Panc1 (cell line): ENCODE data around the gene CCDC12. TPM values are rescaled to one million over a fixed set of nuclear protein-coding genes. Genes with fewer than 3 reads are reported as not detected.

ENCODE experiments used
- ATAC-seq: fragments of 200-7000 bp; cut with Tn5 transposase; 2 replicates; pipeline ENCODE4 v1.9.1; 2020; ENCODE audit warnings: mild to moderate bottlenecking, moderate library complexity
- BruUV-seq: library from RNA; stranded (reverse); fragments of 400-500 nt; replicated peaks from 2 replicates; lab custom pipeline; 2021; lab: Mats Ljungman, UMichigan
- CTCF ChIA-PET: fragments of 300-600 bp; sonication (Branson Sonifier 250); formaldehyde crosslinking; loops from one replicate; lab custom pipeline; 2022; ENCODE audit warnings: antibody characterized with exemption; lab: Charles Lee
- POLR2A ChIA-PET: fragments of 300-600 bp; sonication (Branson Sonifier 250); formaldehyde crosslinking; loops from one replicate; lab custom pipeline; 2022; ENCODE audit warnings: antibody characterized with exemption; lab: Charles Lee
- DNase-seq: peaks from one replicate; pipeline ENCODE4 v3.0.0-alpha.2; 2010; ENCODE audit warnings: low read depth, low spot score
- H3K27ac ChIP-seq: 2 replicates; pipeline ENCODE4 v1.5.1; 2011; ENCODE audit warnings: mild to moderate bottlenecking, low read length, inconsistent platforms
- H3K27me3 ChIP-seq: fragments of 200-500 bp; sonication (Bioruptor generic); 2 replicates; pipeline ENCODE4 v1.6.0; 2014; ENCODE audit warnings: low read length, inconsistent platforms; ENCODE audit not compliant: control insufficient read depth, insufficient read depth
- H3K36me3 ChIP-seq: fragments of 200-500 bp; sonication (Bioruptor generic); 2 replicates; pipeline ENCODE4 v1.5.1; 2014; ENCODE audit warnings: inconsistent platforms, mild to moderate bottlenecking, low read length, moderate library complexity; ENCODE audit not compliant: control insufficient read depth, insufficient read depth
- H3K4me1 ChIP-seq: 2 replicates; pipeline ENCODE4 v1.5.1; 2011; ENCODE audit warnings: inconsistent platforms, mild to moderate bottlenecking, low read length, moderate library complexity; ENCODE audit not compliant: control insufficient read depth, insufficient read depth
- H3K4me3 ChIP-seq, 2 experiments: 2 replicates each; pipeline ENCODE4 v1.5.1; 2011 to 2012; ENCODE audit warnings: low read depth in 2 of 2, low read length in 2 of 2, mild to moderate bottlenecking in 2 of 2, inconsistent platforms in 1 of 2, moderate library complexity in 1 of 2
- H3K9me3 ChIP-seq: fragments of 200-500 bp; sonication (Bioruptor generic); 2 replicates; pipeline ENCODE4 v1.5.1; 2014; ENCODE audit warnings: low read depth, mild to moderate bottlenecking, inconsistent platforms, low read length, moderate library complexity; ENCODE audit not compliant: control insufficient read depth, insufficient read depth
- POLR2AphosphoS5 ChIP-seq: IDR thresholded peaks from 2 replicates; pipeline ENCODE4 v1.6.1; 2012; ENCODE audit warnings: mild to moderate bottlenecking, low read depth, low read length, moderate library complexity
- SIN3A ChIP-seq: IDR thresholded peaks from 2 replicates; pipeline ENCODE4 v1.6.1; 2012; ENCODE audit warnings: low read depth, mild to moderate bottlenecking, low read length, moderate library complexity, borderline replicate concordance; ENCODE audit not compliant: insufficient read depth
- TCF7L2 ChIP-seq: IDR thresholded peaks from 2 replicates; pipeline ENCODE4 v1.6.1; 2011; ENCODE audit warnings: mild to moderate bottlenecking, low read depth, low read length, inconsistent platforms
- in situ Hi-C: cut with HindIII; loops from 2 replicates; pipeline ENCODE4 v1.10.0; 2016; ENCODE audit warnings: low sequenced_read_pairs, low pct_unique_long_range_greater_than_20kb
- intact Hi-C: fragments of 100-400 bp; cut with micrococcal nuclease; formaldehyde crosslinking; loops from one replicate; pipeline ENCODE4 v1.10.0; 2022; ENCODE audit not compliant: unreplicated experiment
- total RNA-seq: library from RNA; stranded (reverse); gene quantifications from one replicate; pipeline ENCODE4 v1.2.1, GENCODE V29; 2021; ENCODE audit not compliant: unreplicated experiment
- TF ChIP-seq, protein P1 (sequence below): fragments of 450-650 bp; IDR thresholded peaks from 2 replicates; pipeline ENCODE4 v1.5.1; 2017; ENCODE audit warnings: mild to moderate bottlenecking
- TF ChIP-seq, protein P2 (sequence below), 2 experiments: IDR thresholded peaks; 2 replicates each; pipeline ENCODE4 v1.6.1; 2011 to 2012; ENCODE audit warnings: low read depth in 2 of 2, control low read depth in 1 of 2, low read length in 1 of 2, mild to moderate bottlenecking in 1 of 2, moderate library complexity in 1 of 2; ENCODE audit not compliant: insufficient read depth in 1 of 2

The CCDC12 gene
- total RNA-seq, 1 experiment from 2014 or later = 35.5 TPM

DNA sequence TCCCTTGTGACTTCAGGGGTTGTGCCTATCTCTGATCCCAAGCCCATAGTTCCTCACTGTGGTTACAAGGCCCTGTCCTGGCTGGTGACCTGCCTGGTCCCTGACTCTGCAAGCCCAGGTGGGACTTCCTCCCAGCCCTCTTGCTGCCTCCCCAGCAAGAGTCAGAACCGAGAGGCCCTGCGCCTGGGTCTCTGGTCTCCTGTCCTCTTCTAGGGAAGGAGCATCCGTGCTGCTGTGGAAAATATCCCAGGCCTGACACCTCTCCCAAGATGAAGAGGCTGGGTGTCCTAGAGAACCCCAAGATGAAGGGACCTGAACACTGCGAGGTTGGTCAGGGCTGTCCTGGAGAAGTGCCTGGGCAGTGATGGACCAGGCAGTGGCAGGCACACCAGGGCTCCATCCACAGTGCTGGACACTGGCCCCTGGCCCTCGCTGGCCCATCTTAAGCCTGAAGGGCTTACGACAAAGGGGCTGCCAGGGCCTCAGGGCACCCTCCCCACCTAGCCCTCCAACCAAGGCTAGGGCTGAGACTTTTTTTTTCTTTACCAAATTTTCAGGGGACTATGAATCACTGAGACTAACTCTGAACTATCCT, 66.3 kb downstream of the CCDC12 start:
- no TSS peak for BruUV-seq
- intact Hi-C loops = no loop called here
- H3K9me3 ChIP-seq = no peaks in the 10 kb centered on the region

DNA sequence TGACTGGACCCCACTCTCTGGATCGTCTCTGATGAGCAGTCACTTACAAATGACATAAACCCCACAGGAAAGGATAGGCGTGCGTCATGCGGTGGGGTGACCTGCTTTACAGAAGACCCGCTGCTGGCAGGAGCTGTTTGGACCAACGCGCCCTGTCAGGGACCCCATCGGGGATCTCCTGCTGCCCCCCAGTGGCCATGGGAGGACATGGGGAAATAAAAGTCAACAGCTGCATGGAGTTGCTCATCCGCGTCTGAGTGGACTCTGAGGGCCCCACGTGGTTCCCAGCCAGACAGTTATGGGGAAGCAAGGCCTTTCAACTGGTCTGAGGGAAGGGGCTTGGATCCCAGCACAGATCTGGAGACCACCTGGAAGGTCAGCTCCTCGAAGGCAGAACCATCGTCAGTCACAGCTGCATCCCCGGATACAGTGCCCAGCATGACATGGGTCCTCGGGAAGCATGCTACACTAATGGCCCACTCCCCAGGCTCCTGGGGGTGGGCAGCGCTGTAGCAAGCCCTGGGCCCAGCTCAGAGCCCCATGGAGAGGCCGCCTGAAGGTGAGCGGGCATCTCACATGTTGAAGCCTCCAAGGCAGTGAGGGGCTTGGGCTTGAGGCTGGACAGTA, 66.9 kb downstream of the CCDC12 start:
- no TSS peak for BruUV-seq
- in situ Hi-C loops (no loop called here), intact Hi-C loops (loop anchor here (2.0 to 5.0 kb wide), 2 partner anchors 42 to 205 kb away; no protein-coding TSS in a partner anchor)
- ChIA-PET CTCF (interaction anchor here (0.7 to 1.3 kb wide), 9 partner anchors 14 to 207 kb away, joined by 3 to 8 read pairs (median 3); partner anchors contain the start of gene NBEAL2), POLR2A (no interaction called here)
- TF ChIP-seq, protein P1, sequence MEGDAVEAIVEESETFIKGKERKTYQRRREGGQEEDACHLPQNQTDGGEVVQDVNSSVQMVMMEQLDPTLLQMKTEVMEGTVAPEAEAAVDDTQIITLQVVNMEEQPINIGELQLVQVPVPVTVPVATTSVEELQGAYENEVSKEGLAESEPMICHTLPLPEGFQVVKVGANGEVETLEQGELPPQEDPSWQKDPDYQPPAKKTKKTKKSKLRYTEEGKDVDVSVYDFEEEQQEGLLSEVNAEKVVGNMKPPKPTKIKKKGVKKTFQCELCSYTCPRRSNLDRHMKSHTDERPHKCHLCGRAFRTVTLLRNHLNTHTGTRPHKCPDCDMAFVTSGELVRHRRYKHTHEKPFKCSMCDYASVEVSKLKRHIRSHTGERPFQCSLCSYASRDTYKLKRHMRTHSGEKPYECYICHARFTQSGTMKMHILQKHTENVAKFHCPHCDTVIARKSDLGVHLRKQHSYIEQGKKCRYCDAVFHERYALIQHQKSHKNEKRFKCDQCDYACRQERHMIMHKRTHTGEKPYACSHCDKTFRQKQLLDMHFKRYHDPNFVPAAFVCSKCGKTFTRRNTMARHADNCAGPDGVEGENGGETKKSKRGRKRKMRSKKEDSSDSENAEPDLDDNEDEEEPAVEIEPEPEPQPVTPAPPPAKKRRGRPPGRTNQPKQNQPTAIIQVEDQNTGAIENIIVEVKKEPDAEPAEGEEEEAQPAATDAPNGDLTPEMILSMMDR = peak; percentile 89
- TF ChIP-seq SIN3A = no peak
- no peak overlapping the region for H3K27ac ChIP-seq
- H3K27me3 ChIP-seq = no peaks in the 10 kb centered on the region
- H3K36me3 ChIP-seq = no peaks in the 10 kb centered on the region
- ATAC-seq = peak; percentile 87
- H3K9me3 ChIP-seq = no peaks in the 10 kb centered on the region
- no peaks in the 10 kb centered on the region for H3K4me1 ChIP-seq
- DNase-seq = peak; percentile 55
- H3K4me3 ChIP-seq = no peak overlapping the region

More for the DNA sequence above, 66.3 kb downstream of the CCDC12 start:
- no peak for DNase-seq
- Histone ChIP-seq H3K36me3 (no peaks in the 10 kb centered on the region), H3K27ac (no peak overlapping the region), H3K27me3 (no peaks in the 10 kb centered on the region), H3K4me3 (no peak overlapping the region), H3K4me1 (no peaks in the 10 kb centered on the region)
- in situ Hi-C loops = no loop called here
- ChIA-PET CTCF (interaction anchor here (0.7 to 1.2 kb wide), 6 partner anchors 21 to 207 kb away, joined by 3 to 8 read pairs (median 3); no protein-coding TSS in a partner anchor), POLR2A (no interaction called here)
- TF ChIP-seq, protein P1 = no peak
- no peak for TF ChIP-seq POLR2AphosphoS5
- TF ChIP-seq, protein P2, sequence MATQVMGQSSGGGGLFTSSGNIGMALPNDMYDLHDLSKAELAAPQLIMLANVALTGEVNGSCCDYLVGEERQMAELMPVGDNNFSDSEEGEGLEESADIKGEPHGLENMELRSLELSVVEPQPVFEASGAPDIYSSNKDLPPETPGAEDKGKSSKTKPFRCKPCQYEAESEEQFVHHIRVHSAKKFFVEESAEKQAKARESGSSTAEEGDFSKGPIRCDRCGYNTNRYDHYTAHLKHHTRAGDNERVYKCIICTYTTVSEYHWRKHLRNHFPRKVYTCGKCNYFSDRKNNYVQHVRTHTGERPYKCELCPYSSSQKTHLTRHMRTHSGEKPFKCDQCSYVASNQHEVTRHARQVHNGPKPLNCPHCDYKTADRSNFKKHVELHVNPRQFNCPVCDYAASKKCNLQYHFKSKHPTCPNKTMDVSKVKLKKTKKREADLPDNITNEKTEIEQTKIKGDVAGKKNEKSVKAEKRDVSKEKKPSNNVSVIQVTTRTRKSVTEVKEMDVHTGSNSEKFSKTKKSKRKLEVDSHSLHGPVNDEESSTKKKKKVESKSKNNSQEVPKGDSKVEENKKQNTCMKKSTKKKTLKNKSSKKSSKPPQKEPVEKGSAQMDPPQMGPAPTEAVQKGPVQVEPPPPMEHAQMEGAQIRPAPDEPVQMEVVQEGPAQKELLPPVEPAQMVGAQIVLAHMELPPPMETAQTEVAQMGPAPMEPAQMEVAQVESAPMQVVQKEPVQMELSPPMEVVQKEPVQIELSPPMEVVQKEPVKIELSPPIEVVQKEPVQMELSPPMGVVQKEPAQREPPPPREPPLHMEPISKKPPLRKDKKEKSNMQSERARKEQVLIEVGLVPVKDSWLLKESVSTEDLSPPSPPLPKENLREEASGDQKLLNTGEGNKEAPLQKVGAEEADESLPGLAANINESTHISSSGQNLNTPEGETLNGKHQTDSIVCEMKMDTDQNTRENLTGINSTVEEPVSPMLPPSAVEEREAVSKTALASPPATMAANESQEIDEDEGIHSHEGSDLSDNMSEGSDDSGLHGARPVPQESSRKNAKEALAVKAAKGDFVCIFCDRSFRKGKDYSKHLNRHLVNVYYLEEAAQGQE (IDR thresholded peaks at IDR 0.05; ENCODE audit: insufficient read depth in 1 of 2, low read depth in 2 of 2, low read length in 1 of 2) = no peak
- no peak for TF ChIP-seq TCF7L2
- ATAC-seq = peak; percentile 55
